Measurements from ENCODE around the gene LARP4.
A peak's percentile ranks its signal among the peaks of the same experiment; 100 is the strongest.

LARP4 gene

DNA sequence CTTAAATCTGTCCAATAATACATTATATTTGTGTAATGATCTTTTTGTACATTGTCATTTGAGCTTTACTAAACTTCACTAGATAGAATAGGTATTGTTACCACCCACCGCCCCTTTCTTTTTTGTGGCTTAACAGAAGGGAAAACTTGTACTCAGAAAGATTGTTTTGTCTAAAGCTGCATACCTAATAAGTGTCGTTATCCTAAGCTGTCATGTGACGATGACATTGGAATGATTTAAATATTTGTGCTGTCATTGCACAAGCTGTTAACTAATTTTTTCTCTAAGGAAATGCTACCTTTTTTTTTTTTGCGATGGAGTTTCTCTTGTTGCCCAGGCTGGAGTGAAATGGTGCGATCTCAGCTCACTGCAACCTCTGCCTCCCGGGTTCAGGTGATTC lies 107.7 kb downstream of the LARP4 start:
- TF ChIP-seq, protein P1, sequence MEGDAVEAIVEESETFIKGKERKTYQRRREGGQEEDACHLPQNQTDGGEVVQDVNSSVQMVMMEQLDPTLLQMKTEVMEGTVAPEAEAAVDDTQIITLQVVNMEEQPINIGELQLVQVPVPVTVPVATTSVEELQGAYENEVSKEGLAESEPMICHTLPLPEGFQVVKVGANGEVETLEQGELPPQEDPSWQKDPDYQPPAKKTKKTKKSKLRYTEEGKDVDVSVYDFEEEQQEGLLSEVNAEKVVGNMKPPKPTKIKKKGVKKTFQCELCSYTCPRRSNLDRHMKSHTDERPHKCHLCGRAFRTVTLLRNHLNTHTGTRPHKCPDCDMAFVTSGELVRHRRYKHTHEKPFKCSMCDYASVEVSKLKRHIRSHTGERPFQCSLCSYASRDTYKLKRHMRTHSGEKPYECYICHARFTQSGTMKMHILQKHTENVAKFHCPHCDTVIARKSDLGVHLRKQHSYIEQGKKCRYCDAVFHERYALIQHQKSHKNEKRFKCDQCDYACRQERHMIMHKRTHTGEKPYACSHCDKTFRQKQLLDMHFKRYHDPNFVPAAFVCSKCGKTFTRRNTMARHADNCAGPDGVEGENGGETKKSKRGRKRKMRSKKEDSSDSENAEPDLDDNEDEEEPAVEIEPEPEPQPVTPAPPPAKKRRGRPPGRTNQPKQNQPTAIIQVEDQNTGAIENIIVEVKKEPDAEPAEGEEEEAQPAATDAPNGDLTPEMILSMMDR (conservative IDR thresholded peaks at IDR 0.05; ENCODE audit: low read length): no peak
- H3K4me3 ChIP-seq (ENCODE audit: low read length): no peak overlapping the region
- DNase-seq (ENCODE audit: low read depth): peak; percentile 36

DNA sequence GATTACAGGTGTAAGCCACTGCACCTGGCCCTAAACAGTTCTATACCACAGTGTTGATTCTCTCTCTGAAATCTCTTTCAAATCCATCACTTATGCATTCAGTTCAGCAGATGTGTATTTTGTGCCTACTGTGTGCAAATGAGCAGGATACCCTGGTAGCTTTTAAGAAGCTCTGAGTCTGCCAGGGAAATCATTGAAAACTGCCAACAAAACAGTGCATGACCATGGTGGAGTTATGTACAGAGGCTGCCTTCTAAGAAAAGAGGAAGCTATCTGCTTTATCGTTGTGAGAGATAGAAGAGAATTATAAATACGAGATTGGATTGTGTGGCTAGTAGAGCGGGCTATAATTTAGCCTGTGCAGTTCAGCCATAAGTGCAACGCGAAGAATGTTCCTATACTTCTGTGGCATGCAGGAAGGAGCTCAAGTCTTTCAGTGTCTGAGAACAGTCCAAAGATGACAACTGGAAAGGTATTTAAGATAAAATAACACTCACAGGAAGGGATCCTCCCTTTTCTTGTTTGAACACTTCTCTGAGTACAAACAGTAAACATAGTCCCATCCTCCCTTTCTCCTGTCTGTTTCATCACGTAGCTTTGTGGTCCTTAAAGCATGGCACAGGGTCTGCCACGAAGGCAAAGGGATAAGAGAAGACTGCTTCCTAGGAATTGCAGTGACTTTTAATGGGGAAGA lies 108.4 kb downstream of the LARP4 start:
- TF ChIP-seq, protein P1 (conservative IDR thresholded peaks at IDR 0.05; ENCODE audit: low read length): no peak
- DNase-seq (ENCODE audit: low read depth): no peak
- no peak overlapping the region for H3K4me3 ChIP-seq (ENCODE audit: low read length)

DNA sequence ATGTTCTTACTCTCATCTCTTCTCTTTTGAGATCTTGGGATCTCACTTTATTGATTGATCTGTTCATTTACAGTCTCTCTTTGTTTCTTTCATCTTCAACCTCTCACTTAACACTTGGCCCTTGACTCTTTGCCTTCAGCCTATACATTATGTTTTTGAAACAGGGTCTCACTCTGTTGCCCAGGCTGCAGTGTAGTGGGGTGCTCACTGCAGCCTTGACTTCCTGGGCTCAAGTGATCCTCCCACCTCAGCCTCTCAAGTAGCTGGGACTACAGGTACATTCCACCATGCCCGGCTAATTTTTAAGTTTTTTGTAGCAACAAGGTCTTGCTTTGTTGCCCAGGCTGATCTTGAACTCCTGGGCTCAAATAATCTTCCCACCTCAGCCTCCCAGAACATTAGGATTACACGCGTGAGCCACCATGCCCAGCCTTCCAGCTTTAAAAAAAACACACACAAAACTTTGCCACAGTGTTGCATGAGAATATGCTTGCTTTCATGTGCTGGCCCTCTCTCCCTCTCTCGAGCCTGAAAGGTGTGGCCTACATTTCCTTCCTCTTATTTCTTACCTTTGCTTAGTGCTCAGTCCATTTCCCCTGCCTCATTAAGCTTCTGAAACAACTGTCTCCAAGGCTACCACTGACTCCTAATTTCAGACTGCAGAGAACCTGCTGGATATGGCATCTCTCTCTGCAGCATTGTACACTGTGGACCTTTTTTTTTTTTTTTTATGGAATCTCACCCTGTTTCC lies 114.0 kb downstream of the LARP4 start:
- H3K4me3 ChIP-seq (ENCODE audit: low read length): no peak overlapping the region
- no peak for DNase-seq (ENCODE audit: low read depth)
- TF ChIP-seq, protein P1 (conservative IDR thresholded peaks at IDR 0.05; ENCODE audit: low read length): no peak

DNA sequence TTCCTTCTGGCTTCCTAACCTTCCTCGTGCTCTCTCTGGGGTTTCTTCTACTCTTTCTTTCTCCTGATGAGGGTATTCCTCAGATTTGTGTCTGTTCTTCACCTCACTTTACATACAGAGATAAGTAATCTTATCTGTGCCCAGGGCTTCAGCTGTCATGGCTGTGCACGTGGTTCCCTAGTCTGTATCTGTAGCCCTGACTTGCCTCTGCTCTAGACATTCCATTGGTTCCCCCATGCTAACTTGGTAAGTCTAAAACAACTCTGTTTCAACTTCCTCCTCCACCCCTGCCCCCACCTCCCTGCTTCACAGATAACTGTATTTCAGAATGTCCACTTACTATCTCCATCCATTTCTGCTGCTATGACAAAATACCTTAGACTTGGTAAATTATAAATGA lies 114.9 kb downstream of the LARP4 start:
- no peak overlapping the region for H3K4me3 ChIP-seq (ENCODE audit: low read length)
- TF ChIP-seq, protein P1 (conservative IDR thresholded peaks at IDR 0.05; ENCODE audit: low read length): no peak
- no peak for DNase-seq (ENCODE audit: low read depth)

DNA sequence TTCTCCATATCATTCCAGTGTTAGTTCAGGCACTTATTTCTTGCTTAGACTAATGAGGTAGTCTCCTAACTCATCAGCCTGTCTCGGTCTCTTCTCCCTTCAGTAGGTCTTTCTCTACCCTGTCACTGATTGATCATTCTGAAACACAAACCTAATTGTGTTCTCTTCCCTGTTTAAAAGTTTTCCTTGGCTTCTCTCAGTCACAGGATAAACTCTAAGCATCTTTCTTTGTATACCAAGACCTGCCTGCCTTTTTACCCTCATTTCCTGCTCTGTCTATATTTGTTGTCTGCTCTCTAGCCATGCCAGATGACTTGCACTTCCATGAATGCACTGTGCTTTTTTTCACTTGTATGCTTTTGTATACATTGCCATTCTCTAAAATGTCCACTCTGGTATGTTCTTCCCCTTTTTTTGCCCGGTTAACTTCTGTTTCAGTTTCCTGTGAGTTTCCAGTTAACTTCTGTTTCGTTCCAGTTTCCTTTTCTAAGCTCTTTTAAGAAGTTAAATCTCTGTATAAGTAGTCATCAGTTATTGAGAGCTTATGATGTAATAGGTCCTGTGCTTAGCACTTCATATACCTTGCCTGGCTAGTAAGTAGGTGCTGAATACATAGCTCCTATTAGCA lies 116.8 kb downstream of the LARP4 start:
- no peak overlapping the region for H3K4me3 ChIP-seq (ENCODE audit: low read length)
- DNase-seq (ENCODE audit: low read depth): peak; percentile 30
- TF ChIP-seq, protein P1 (conservative IDR thresholded peaks at IDR 0.05; ENCODE audit: low read length): no peak

DNA sequence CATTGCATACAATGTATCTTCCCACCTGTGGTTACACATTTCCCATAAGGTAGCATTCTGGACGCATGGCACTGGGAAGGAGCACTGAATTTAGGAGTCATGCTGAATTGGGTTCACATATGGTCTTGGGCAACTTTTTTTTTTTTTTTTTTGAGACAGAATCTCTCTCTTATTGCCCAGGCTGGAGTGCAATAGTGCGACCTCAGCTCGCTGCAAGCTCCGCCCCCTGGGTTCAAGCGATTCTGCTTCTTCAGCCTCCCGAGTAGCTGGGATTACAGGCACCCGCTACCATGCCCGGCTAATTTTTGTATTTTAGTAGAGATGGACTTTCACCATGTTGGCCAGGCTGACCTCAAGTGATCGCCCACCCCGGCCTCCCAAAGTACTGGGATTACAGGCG lies 117.4 kb downstream of the LARP4 start:
- TF ChIP-seq, protein P1 (conservative IDR thresholded peaks at IDR 0.05; ENCODE audit: low read length): no peak
- no peak for DNase-seq (ENCODE audit: low read depth)
- H3K4me3 ChIP-seq (ENCODE audit: low read length): no peak overlapping the region
